Dermis blood vessel endothelial cell (primary cell): ENCODE data around the gene GNA14. TPM values are rescaled to one million over a fixed set of nuclear protein-coding genes. Genes with fewer than 3 reads are reported as not detected.
A peak's percentile ranks its signal among the peaks of the same experiment; 100 is the strongest.
"Not testable (repeated sequence)": the region's sequence is repeated elsewhere in the genome, so short reads cannot be mapped to it uniquely, and the experiment has no call there.

Experiments
- DNase-seq: peaks from one replicate; pipeline ENCODE4 v3.0.0; 2010
- total RNA-seq: library from RNA; depleted of rRNA; stranded (reverse); fragments of >200 nt; gene quantifications from 2 replicates; pipeline ENCODE4 v1.2.3, GENCODE V29; 2014

GNA14 gene
- total RNA-seq, 1 donor from 2014 or later, result 16.8 TPM

DNA sequence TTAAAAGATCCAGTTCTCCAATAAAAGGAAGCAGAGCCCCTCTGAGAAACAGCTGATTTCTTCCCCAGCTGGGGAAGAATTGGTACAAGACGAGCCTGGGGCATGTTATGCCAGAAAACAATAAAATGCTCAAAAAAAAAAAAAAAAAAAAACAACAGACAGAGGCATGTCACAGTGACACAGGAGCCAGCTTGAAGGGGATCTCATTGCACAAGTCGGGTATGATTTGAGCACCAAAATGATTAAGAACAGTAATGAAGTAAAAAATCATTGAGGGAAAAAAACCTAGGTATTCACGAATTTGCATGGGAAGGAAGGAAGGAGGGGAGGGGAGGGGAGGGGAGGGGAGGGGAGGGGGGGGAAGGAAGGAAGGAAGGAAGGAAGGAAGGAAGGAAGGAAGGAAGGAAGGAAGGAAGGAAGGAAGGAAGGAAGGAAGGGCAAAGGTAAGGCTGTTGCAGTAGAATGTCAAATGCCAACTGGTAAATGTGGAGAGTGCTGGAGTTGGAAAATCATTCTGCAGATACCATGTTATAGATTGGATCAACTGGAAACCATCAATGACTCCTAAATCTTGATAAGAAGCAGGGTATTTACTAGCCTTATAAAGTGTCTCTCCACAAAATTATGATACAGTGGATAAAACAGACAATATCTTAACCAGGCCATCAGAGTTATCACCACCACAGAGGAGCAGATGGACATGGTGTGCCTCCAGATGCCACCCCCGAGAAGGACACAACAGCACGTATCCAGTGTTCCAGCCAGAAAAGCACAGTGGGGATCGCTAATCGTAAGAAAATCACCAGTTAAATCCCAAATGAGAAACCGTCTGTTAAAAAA lies 7.2 kb downstream of the GNA14 start:
- DNase-seq, result no peak

DNA sequence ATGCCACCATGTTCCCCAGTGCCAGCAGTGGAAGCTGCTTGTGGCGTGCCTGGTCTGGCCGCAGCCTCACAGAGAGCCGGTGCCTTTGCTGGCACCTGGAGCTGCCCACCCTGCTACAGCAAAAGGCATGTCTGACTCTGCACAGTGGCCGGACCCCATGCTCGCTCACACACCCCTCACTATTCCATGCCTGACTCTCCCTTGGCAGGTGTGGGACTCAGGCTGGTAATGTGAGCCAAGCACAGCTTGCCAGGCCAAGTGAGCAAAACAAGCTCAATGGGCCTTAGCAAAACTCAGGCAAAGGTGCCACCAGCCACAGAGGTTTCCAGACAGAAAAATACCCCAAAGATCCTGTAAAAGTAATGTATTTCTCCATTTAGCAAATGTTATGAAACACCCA lies 15.5 kb downstream of the GNA14 start:
- DNase-seq, result no peak

DNA sequence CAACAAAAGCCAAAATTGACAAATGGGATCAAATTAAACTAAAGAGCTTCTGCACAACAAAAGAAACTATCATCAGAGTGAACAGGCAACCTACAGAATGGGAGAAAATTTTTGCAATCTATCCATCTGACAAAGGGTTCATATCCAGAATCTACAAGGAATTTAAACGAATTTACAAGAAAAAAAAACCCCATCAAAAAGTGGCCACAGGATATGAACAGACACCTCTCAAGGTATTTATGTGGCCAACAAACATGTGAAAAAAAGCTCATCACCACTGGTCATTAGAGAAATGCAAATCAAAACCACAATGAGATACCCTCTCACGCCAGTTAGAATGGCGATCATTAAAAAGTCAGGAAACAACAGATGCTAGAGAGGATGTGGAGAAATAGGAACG lies 19.3 kb downstream of the GNA14 start:
- DNase-seq, result not testable (repeated sequence)

DNA sequence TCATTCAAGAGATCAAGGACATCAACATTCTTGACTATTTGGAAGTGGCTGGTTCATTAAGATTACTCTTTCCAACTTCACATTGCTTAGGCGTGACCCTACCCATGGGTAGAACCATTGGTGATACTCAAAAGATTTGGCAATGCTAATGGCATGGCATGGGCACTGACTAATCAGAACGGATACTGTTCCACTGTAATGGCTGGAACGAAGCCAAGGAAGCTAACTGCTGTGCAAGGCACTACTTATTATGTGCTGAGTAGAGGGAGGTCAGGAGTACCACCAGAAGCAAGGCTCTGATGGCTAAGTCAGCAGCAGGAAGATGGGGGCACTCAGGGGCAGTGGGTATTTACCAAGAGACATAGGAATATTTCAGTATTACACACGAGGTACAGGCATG lies 31.9 kb downstream of the GNA14 start:
- DNase-seq, result peak; percentile 81

DNA sequence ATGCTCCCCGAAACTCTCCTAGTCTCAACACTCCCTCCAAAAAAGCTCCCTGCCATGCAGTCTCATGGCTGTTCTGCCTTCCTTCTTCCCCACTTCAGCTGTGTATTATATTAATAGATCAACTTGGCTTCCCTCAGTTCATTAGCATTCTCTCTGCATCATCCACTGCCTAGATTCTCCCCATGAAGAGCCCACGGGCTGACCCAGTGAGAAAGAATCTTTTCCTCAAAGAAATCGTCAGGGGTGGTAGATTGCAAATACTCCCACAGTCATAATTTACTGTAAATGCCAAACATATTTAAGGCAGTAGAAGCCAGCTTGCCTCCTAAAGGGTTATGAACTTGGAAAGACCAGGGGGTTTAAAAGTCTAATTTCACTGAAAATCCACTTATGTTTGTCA lies 33.5 kb downstream of the GNA14 start:
- no peak for DNase-seq

DNA sequence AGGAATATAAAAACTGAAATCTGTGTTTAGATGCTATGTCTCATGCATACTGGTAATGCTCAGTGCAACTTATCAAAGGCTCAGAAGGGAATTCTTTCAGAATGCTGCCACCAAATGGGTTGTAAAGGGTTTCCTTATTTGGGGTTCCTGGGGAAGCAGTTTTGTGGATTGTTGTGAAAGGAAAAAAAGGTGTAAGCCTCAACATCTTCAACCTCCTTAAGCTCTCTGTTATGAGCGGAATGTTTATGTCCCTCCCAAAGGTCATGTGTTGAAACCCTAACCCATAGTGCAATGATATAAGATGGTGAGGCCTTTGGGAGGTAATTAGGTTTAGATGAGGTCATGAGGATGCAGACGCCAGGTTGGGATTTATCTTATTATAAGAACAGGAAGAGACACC lies 41.6 kb downstream of the GNA14 start:
- no peak for DNase-seq

DNA sequence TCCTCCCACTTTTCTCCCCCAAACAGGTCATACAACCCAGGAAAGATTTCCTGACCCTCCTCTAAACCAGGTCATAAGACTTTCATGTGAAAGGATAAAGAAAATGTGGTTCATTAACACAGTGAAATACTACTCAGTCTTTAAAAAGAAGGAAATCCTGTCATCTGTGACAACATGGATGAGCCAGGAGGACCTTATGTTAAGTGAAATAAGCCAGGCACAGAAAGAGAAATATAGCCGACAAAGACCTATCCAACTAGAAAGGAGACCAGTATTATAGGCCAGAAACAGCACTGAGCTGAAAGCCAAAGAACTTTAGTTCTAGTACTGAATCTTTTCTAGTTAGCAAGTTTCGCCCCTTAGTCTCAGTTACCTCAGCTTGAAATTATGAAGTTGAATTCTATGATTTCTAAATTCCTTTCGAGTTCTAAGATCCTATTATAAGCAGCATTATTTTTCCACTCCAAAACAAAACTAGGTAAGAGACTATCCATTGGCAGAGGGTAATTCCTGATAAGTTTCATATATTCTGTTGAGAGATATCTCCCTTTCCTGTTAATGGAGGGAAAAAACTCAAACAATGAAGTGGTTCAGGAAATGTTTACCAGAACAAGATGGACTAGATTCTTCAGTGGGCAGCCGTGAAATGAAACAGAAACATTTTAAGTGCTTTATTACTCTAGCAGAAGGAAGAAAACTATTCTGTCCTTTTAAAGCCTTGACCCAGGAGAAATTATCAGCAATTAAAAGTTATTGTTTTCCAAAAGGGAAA lies 42.5 kb downstream of the GNA14 start:
- peak; percentile 46 for DNase-seq

DNA sequence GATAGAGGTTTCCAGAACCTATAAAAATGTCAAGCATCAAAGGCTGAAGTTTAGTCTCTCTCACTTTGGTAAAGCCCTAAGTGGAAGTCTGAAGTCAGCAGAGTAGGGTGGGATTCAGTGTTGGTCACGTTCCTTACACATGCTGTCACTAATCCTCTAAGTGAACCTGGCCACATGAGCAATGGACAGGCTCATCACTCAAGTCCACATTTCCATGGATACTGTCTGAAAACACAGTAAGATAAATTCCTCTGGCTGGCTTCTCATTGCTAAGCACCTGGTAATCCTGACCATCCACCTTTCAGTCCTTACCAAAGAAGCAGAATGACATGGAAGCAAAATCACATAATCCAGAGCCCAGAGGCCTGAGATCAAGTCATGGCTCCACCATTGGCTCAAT lies 43.8 kb downstream of the GNA14 start:
- DNase-seq, result no peak

DNA sequence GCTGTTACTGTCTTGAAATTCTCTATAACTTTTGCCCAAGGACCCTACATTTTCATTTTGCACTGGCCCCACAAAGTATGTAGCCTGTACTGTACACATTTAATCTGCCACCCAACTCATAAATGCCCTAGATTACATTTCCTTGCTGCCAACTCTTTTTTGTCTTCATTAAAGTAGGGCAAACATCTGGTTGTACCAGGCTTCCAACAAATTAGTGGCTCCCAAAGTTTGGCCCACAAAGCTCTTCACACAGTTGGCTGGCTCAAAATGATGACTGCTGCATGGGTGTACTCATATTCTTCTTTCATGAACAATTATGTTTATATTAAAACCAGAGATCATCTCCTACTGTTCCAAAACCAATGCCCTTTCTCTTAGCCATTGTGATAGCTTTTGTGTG lies 45.3 kb downstream of the GNA14 start:
- DNase-seq, result no peak

DNA sequence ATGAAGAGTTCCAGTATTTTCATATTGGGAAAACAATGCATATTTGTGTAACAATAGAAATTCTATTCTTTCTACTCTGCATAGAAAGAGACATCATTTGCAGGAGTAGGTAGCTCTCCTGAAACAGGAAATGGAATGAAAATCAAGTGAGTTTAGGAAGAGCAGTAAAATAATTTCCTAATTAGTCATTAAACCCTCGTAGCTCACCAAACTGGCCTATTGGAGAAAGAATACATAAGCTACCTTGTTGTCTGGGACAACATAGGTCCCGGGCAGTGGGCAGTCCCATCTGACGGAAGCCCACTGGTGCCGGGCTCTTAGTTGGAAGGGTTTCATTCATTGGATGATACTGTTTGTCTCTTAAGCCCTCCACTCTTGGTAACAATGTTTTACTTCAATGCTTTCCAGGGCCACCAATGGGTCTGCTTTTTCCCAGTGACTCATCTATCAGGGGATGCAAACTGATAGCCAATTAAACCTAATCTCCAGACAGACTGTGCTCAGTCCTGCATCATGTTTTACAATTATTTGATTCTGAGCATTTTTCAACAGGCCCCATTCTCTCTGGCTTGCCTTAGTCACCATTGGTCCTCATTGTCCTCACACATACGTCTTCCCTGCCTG lies 46.5 kb downstream of the GNA14 start:
- DNase-seq, result peak; percentile 22

DNA sequence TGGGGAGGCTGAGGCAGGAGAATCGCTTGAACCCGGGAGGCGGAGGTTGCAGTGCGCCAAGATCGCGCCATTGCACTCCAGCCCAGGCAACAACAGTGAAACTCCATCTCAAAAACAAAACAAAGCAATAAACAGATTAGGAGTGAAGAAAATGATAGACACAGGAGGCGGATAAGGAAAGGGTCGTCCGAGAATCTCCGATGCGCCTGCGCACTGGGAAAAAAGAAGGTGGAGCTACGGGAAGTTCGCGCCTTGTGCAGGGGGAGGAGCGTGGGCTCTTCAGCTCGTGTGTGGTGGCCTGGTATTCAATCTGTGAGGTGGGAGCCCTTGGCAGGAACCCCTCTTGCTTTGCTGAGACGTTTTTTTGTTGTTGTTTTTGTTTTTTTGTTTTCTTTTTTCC lies 47.3 kb downstream of the GNA14 start:
- no peak for DNase-seq

DNA sequence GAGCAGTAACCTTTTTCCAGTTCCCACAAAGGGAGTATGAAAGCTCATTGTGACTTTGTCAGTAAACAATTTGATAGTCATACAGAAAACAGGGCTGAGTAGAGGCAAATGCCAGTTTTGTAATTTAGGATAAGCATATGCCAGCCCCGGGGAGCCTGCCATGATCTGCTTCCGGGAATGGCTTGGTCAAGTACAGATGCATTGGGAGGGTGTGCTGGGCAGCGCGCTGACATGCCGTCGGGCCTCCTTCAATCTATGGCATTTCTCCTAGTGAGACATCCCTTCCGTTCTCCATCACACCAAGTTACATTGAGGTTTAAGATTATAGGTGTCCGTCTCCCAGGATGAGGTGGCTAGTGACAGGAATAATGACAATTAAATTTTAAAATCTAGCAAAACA lies 48.6 kb downstream of the GNA14 start:
- no peak for DNase-seq

DNA sequence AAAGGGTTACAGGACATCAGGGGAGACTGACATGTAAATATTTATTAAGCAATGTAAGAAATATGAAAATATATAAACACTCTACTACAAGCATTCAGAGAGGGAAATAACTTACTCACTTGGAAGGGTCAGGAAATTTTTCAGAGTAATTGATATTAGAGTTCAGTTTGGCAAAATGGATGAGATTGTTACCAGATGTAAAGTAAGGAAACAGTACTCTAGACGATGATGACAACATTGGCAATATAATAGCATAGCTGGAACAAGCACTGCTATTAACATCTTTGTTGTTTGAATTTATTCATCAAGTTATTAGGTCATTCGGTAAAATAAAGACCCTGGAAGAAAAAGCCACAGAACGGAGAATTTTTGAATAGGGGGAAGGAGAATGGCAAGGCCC lies 49.1 kb downstream of the GNA14 start:
- DNase-seq, result no peak

DNA sequence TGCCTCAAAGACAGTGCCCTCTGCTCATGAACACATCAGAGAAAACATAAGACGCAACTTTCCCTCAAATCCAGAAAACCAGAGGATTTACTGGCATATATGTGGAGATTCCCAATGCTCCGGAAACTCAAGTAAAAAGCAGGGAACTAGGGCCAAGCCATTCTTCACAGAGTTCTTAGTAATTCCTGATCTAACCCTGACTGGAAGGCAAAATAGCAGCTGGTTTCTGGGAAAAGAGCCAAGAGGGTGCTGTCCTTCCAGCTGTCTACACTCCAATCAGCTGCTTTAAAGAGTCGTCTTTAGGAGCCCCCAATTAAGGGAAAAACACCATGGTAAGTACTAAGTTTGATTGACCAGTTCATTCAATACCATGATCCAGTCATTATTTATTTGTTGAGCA lies 49.6 kb downstream of the GNA14 start:
- DNase-seq, result peak; percentile 90

DNA sequence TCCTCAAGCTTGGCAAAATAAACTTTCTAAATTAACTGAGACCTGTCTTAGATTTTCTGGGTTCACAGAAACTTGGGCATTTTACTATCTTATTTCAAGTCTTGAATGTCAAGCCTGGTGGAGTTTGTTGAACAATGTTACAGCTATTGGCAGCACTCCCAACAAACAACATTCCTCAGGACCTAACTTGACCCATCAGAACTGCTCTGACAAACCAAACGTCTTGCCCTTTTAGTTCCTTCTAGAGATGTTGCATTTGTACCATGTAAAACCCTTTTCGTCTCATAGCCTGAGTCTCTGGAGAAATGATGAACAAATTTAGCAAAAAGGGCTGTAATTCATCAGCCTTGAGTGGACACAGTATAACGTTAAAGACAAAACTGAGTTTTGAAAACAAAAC lies 51.1 kb downstream of the GNA14 start:
- DNase-seq, result peak; percentile 56

DNA sequence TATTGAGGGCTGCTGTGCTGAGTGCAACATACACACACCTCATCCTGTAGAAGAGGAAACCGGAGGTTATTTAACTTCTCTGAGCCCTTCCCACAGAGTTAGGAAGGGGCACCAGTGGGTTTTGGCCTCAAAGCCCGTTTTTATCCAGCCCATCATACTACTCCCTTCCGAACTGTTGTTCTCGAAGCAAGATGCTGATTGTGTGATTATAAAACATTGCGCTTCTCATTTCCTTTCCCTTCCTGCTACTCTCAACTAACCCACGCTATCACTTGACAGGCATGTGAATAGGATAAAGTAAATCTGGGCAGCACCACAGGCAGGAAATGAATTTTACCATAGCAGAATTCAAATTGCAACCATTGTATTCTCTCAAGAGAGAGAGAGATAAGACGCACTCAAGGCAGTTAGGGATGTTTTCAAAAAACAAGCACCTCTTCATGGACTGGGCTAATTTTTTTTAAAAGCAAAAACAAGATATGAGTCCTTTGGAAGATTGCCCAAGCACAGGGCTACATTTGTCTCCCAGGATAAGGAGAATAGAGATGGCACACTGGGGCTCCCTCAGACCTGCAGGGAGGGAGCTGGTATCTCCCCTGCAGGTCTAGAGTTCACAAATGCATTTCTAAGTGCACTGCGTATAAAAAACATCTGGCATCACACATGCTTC lies 52.6 kb downstream of the GNA14 start:
- peak; percentile 82 for DNase-seq

DNA sequence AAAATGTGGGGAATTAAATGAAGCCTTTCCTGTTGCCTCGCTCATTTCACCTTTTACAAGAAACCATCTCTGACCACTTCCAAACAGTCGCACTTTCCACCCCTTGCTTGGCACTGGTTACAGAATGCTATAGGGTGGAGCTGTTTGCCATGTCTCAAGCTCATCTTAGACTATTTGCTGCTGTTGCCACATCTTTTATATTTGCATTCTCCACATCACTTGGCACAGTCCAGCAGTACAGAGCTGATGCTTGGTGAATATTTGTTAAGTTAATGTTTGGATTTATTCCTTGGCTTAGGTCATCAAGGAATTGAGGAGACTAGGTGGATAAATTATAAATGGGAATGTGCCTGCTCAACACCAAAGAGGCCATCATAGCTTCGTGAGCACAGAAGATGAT lies 53.2 kb downstream of the GNA14 start:
- DNase-seq, result no peak

DNA sequence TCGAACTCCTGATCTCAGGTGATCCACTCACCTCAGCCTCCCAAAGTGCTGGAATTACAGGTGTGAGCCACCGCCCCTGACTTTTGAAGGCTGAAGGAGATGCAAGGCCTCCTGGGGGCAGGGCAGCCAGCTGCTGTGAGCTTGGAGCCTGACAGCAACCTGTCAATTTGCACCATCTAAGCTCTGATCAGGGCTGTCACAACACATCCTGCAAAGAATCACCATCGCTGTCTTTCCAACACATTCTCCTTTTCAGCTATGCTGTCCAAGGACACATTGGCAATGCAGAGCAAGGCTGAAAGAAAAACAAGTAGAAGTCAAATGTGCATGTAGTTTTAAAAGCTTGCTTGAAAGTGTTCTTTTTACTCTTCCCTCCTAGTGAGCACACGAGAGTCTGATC lies 54.6 kb downstream of the GNA14 start:
- no peak for DNase-seq

DNA sequence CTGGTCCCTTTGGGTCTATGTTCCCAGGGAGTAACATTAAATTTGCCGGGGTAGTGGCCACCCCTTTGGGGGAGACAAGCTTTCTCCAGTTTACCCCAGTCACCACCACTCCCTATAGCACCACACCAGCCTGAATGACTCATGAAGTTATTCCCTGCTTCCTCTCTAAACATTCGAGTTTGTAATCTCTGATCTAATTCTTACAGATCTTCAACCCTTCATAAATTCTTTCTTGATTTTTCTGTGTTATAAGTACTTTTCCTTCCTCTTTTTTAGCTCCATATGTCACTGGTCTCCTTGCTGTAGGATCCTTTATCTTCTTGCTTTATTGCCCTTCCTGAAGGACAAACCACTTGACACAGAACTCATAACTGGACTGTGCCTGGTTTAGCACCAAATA lies 55.6 kb downstream of the GNA14 start:
- no peak for DNase-seq

DNA sequence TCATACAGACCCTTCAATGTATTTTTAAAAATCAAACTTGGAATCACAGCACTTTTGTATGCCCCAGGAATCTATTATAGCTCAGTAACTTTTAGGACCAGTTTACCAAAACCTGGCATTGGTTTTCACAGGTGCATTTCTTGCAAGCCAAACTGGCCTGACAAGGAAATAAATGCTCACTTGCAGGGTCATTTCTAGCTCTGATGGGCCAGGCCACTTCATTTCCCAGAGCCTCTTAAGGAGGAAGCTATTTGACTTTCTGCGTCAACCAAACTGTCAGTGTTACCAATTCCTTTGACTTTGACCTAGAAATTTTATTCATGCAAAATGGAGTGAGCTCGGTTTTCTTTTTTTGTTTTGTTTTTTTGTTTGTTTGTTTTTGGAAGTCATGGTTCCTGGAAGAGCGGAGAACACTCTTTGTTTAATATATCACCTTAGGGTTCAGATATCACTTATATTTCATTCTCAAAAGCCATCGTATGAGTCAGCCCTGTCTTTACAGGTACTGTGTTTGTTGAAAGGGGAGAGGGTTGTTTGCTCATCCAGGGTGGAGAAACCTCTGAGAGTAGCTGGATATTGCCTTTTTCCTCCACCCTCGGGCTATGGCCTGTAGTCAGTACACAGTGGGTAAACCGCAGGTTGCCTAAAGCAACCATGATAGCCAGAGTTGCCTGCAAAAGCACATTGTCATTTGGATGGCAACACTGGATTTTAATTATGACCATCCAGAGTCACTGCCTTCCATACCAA lies 58.9 kb downstream of the GNA14 start:
- no peak for DNase-seq

DNA sequence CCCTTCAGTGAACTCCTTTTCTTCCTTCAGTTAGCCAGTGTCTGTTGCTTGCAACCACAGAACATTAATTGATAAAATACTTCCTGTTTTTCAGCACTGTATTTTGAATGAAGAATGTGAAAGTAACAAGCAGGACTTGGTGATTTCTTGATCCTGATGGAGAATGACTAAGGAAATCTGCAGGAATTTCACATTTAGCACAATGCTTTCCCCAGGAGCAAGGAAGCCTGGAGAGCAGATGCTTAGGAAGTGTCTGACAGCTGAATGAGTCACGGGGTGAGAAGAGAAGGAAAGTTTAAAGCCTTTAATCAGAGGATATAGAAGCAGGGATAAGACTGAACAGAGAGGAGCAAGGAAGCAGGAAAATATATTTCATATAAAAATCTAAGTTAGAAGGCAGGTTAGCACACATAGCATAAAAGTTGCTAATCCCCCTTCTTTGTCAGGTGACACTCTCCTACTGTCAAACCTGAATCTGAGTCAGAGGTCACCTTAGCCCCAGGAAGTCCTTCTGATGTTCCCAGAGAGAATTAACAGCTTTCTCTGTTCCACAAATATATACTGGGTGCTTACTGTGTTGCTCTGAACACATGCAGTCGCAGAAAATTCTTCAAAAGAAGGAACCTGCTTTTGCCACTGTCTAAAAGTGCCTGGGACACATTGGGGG lies 59.7 kb downstream of the GNA14 start:
- DNase-seq, result peak; percentile 87

DNA sequence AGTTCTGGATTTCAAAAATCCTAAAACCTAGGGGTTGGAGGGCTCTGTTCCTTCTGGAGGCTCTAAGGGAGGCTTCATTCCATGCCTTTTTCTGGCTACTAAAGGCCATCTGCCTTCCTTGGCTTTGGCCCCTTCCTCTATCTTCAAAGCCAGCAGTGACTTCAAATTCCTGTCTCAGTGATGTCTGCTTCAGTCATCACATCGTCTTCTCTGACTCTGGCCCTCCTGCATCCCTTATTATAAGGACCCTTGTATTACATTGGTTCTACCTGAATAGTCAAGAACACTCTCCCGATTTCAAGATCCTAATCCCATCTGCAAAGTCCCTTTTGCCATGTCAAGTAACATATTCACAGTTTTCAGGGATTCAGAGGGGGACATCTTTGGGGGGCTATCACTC lies 60.3 kb downstream of the GNA14 start:
- peak; percentile 12 for DNase-seq
